ENCODE measurements around the gene TMEM87B. TPM values are rescaled to one million over a fixed set of nuclear protein-coding genes. Genes with fewer than 3 reads are reported as not detected.

The TMEM87B gene
- total RNA-seq, 1 experiment from 2014 or later = 21.8 TPM

DNA sequence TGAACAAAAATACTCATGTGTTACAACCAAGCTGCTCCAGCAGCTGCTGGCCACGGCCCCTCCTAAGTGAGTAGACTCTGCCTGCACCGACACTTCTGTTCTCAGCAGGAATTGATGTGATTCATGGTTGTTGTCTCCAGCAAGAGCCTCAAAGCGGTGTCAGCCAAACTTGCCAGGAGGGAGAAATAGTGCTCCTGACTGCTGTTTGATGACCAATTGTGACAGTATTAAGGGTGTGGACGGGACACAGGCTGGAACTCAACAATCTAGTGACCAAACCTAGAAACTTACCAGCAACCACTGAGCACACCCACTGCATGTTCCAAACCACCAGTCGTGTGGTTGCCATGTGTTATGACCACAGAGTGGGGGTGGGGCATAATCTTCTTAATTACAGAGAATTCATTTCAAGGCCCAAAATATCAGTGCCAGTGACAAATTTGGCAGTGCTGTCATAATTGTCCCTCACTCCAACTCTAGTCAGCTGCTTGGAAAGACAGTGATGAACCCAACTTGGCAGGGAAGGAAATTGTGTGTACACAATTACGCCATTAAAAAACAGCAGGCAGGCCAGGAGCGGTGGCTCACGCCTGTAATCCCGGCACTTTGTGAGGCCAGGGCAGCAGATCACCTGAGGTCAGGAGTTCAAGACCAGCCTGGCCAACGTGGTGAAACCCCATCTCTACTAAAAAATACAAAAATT, 113.5 kb downstream of the TMEM87B start:
- peak; percentile 62 for DNase-seq (ENCODE audit: low spot score)
- Histone ChIP-seq H3K27me3 (replicated peaks; ENCODE audit: insufficient read depth, low read depth, low read length, poor library complexity) (no peaks in the 10 kb centered on the region), H3K27ac (ENCODE audit: low read depth, low read length, poor library complexity, severe bottlenecking) (no peak overlapping the region), H3K4me1 (ENCODE audit: insufficient read depth, low read length, poor library complexity, severe bottlenecking) (peaks cover 24% of the 10 kb centered on the region), H3K36me3 (ENCODE audit: insufficient read depth, low read length, poor library complexity, severe bottlenecking) (no peaks in the 10 kb centered on the region), H3K4me3 (ENCODE audit: low read depth, low read length, poor library complexity, severe bottlenecking) (no peak overlapping the region), H3K9me3 (ENCODE audit: low read depth, low read length, poor library complexity, severe bottlenecking) (no peaks in the 10 kb centered on the region)
- ChIA-PET POLR2A (ENCODE audit: low non-redundant PET) (no interaction called here), CTCF (no interaction called here)
- TF ChIP-seq EZH2 (IDR thresholded peaks at IDR 0.05; ENCODE audit: borderline replicate concordance, low read depth, low read length, poor library complexity, severe bottlenecking) = no peak
- TF ChIP-seq, protein P1, sequence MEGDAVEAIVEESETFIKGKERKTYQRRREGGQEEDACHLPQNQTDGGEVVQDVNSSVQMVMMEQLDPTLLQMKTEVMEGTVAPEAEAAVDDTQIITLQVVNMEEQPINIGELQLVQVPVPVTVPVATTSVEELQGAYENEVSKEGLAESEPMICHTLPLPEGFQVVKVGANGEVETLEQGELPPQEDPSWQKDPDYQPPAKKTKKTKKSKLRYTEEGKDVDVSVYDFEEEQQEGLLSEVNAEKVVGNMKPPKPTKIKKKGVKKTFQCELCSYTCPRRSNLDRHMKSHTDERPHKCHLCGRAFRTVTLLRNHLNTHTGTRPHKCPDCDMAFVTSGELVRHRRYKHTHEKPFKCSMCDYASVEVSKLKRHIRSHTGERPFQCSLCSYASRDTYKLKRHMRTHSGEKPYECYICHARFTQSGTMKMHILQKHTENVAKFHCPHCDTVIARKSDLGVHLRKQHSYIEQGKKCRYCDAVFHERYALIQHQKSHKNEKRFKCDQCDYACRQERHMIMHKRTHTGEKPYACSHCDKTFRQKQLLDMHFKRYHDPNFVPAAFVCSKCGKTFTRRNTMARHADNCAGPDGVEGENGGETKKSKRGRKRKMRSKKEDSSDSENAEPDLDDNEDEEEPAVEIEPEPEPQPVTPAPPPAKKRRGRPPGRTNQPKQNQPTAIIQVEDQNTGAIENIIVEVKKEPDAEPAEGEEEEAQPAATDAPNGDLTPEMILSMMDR (conservative IDR thresholded peaks at IDR 0.05; ENCODE audit: low read depth, low read length) = no peak
- intact Hi-C loops (cut with micrococcal nuclease; ENCODE audit: unreplicated experiment) = no loop called here
- BruUV-seq (replicated peaks) = no TSS peak

Other genes starting within 250 kb of the TMEM87B start
- gene ANAPC1, start 171.1 kb upstream of the TMEM87B start, total RNA-seq (2021) = 102 and 107 TPM in 2 replicates
- gene MERTK, start 156.7 kb upstream of the TMEM87B start, total RNA-seq (2021) = 18.4 and 20.1 TPM in 2 replicates
- 4.1 and 5.1 TPM in 2 replicates for gene FBLN7, start 83.1 kb downstream of the TMEM87B start, total RNA-seq (2021)
- gene ZC3H8, start 199.8 kb downstream of the TMEM87B start, total RNA-seq (2021) = 19.7 and 23.2 TPM in 2 replicates
- 7.6 and 14.0 TPM in 2 replicates for gene ZC3H6, start 220.3 kb downstream of the TMEM87B start, total RNA-seq (2021)

Measured in A673 (cell line).